Peyer's patch (tissue), 4 donors: ENCODE results near the gene EID2.

Experiments used
- CTCF ChIP-seq, 6 experiments: fragments of 450-650 bp in 4 of 6; fragments of 200-600 bp in 2 of 6; sonication (generic) in 1 of 6; IDR thresholded peaks; one replicate each; pipeline ENCODE4 v1.5.1; 2017 to 2019; ENCODE audit warnings: antibody characterized with exemption in 6 of 6, mild to moderate bottlenecking in 3 of 6, moderate library complexity in 1 of 6
- POLR2A ChIP-seq, 2 donors: fragments of 450-650 bp; IDR thresholded peaks; one replicate each; pipeline ENCODE4 v1.5.1; 2017; ENCODE audit warnings: antibody characterized with exemption in 2 of 2, mild to moderate bottlenecking in 2 of 2, moderate library complexity in 2 of 2

- TF ChIP-seq CTCF (IDR thresholded peaks at IDR 0.05), result no peak
- TF ChIP-seq POLR2A (IDR thresholded peaks at IDR 0.05), result no peak
Measured at GRCh38 chr19:39492225-39492624, 47.7 kb downstream of the EID2 start.
